Small intestine (tissue), 16 donors: ENCODE measurements around the gene DOCK9. TPM values are rescaled to one million over a fixed set of nuclear protein-coding genes. Genes with fewer than 3 reads are reported as not detected.

Source experiments
- DNase-seq, 2 donors: peaks; one replicate each; pipeline versions ENCODE4 v3.0.0 to v3.0.0-alpha.2; 2013
- FAIRE-seq: peaks from 2 replicates; lab custom pipeline; 2012; peaks lifted over from hg19 to GRCh38; lab: Jason Lieb, UNC
- H3K27ac ChIP-seq, 3 donors: one replicate each; pipeline ENCODE4 v1.5.1; 2013; ENCODE audit warnings: low read length in 2 of 3, mild to moderate bottlenecking in 2 of 3, control low read depth in 1 of 3, inconsistent platforms in 1 of 3, low read depth in 1 of 3, moderate library complexity in 1 of 3
- H3K27me3 ChIP-seq, 3 donors: one replicate each; pipeline ENCODE4 v1.6.1; 2013; ENCODE audit warnings: low read length in 3 of 3, inconsistent platforms in 1 of 3; ENCODE audit not compliant: control insufficient read depth in 3 of 3, insufficient read depth in 3 of 3
- H3K36me3 ChIP-seq, 3 donors: one replicate each; pipeline ENCODE4 v1.6.1; 2013; ENCODE audit warnings: low read length in 3 of 3, inconsistent platforms in 1 of 3, low read depth in 1 of 3, mild to moderate bottlenecking in 1 of 3, moderate library complexity in 1 of 3; ENCODE audit not compliant: control insufficient read depth in 3 of 3, insufficient read depth in 2 of 3
- H3K4me1 ChIP-seq, 3 donors: one replicate each; pipeline ENCODE4 v1.6.1; 2013; ENCODE audit warnings: low read length in 2 of 3, inconsistent platforms in 1 of 3, low read depth in 1 of 3, mild to moderate bottlenecking in 1 of 3, moderate library complexity in 1 of 3; ENCODE audit not compliant: control insufficient read depth in 3 of 3, insufficient read depth in 2 of 3
- H3K4me3 ChIP-seq, 3 donors: one replicate each; pipeline ENCODE4 v1.5.1; 2013; ENCODE audit warnings: low read length in 3 of 3, control low read depth in 1 of 3, inconsistent platforms in 1 of 3, low read depth in 1 of 3, mild to moderate bottlenecking in 1 of 3, moderate library complexity in 1 of 3
- H3K9me3 ChIP-seq, 2 donors: one replicate each; pipeline ENCODE4 v1.6.1; 2013; ENCODE audit warnings: low read depth in 1 of 2, low read length in 1 of 2; ENCODE audit not compliant: control insufficient read depth in 2 of 2, insufficient read depth in 1 of 2
- WGBS, 3 donors: extraction: QIAGEN DNeasy Blood & Tissue Kit; methylation state at CpG; one replicate each; pipeline ENCODE4 v1.1.7; 2013; 5-methylcytosine and 5-hydroxymethylcytosine counted together
- long read RNA-seq, 10 donors: transcript quantifications; one replicate each; lab custom pipeline, GENCODE V29; 2026
- polyA plus RNA-seq, 4 donors: library from polyadenylated mRNA; stranded (reverse) in 3 of 4; unstranded in 1 of 4; fragments of 200-250 nt in 3 of 4; fragments of 120-200 nt in 1 of 4; gene quantifications; one replicate each; pipeline versions ENCODE4 v1.2.1 to v1.2.3, GENCODE V29; 2013
- donor health status: healthy with polysubstance abuse.
- donor health status: control.
- donor health status: control.
- donor health status: Bipolar disorder and iron deficiency.
- donor health status: healthy.

DOCK9 gene, protein sequence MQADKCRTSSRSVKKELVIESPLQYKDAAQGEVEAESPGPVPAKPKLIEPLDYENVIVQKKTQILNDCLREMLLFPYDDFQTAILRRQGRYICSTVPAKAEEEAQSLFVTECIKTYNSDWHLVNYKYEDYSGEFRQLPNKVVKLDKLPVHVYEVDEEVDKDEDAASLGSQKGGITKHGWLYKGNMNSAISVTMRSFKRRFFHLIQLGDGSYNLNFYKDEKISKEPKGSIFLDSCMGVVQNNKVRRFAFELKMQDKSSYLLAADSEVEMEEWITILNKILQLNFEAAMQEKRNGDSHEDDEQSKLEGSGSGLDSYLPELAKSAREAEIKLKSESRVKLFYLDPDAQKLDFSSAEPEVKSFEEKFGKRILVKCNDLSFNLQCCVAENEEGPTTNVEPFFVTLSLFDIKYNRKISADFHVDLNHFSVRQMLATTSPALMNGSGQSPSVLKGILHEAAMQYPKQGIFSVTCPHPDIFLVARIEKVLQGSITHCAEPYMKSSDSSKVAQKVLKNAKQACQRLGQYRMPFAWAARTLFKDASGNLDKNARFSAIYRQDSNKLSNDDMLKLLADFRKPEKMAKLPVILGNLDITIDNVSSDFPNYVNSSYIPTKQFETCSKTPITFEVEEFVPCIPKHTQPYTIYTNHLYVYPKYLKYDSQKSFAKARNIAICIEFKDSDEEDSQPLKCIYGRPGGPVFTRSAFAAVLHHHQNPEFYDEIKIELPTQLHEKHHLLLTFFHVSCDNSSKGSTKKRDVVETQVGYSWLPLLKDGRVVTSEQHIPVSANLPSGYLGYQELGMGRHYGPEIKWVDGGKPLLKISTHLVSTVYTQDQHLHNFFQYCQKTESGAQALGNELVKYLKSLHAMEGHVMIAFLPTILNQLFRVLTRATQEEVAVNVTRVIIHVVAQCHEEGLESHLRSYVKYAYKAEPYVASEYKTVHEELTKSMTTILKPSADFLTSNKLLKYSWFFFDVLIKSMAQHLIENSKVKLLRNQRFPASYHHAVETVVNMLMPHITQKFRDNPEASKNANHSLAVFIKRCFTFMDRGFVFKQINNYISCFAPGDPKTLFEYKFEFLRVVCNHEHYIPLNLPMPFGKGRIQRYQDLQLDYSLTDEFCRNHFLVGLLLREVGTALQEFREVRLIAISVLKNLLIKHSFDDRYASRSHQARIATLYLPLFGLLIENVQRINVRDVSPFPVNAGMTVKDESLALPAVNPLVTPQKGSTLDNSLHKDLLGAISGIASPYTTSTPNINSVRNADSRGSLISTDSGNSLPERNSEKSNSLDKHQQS (N-terminal part only)
- polyA plus RNA-seq: 10 to 100 TPM; 18.6 to 84.3 (median 37.0) TPM
- long read RNA-seq, donor 1: 0 reads
- long read RNA-seq, donor 2: 0 reads
- long read RNA-seq, donor 3, partial matches to known transcripts: 0 of 1 reads
- long read RNA-seq, donor 3, other reads (novel, unspliced or antisense): 0 of 1 reads
- long read RNA-seq, donor 4: 0 reads
- long read RNA-seq, donor 5: 0 reads
- long read RNA-seq, donor 6, partial matches to known transcripts: 25 of 25 reads
- long read RNA-seq, donor 6, other reads (novel, unspliced or antisense): 0 of 25 reads
- long read RNA-seq, donor 7: 0 reads
- long read RNA-seq, donor 8: 0 reads
- long read RNA-seq, donor 9: 0 reads
- long read RNA-seq, donor 10: 0 reads

DNA sequence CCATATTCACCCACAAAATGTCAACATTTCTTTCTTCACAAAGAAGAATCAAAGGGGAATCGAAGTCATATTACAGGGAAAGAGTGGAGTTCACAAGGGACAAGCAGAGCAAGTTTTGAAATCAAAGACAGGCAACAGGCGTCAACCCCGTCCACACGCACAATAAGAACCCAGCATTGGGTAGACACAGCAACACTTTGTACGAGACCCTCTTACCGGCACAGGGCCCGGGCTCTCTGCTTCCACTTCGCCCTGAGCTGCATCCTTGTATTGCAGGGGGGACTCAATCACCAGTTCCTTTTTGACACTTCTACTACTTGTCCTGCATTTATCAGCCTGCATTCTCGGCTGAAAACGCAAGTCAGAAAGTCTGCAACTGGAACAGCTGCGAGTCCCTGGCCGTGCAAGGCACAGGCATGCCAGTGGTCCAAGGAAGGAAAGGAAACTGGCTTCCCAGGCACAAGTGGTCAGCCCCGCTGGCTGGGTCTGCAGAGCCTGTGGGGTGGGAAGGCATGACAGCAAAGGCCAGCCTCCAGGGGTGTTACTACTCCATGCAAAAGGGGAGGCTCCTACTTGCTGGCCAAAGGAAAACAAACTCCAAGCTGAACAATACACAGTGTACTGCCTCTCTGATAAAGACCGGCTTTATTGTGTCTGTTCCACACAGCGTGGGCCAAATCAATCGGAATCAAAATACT lies at the start of gene DOCK9:
Gene DOCK9 (minus strand): TSS at position 497 of the 698 bp plus-strand sequence. CDS start 155 bp downstream, at position 342.
- peak within 1 kb of the TSS in 2 of 3 donors; percentile 21 to 24 for H3K4me3 ChIP-seq
- no peaks in the 10 kb centered on the region for H3K36me3 ChIP-seq
- FAIRE-seq (no peak), DNase-seq (peak; percentile 37 to 55)
- no peaks in the 10 kb centered on the region for H3K27me3 ChIP-seq
- WGBS, 3 donors: 15 to 31% (median 29%) methylated on average over 16 of the region's 16 CpGs
- peaks cover 0 to 3% (median 0%) of the 10 kb centered on the region in 3 donors for H3K4me1 ChIP-seq
- H3K27ac ChIP-seq: peak within 1 kb of the TSS in 2 of 3 donors; percentile 12 to 36
- no peaks in the 10 kb centered on the region for H3K9me3 ChIP-seq

DNA sequence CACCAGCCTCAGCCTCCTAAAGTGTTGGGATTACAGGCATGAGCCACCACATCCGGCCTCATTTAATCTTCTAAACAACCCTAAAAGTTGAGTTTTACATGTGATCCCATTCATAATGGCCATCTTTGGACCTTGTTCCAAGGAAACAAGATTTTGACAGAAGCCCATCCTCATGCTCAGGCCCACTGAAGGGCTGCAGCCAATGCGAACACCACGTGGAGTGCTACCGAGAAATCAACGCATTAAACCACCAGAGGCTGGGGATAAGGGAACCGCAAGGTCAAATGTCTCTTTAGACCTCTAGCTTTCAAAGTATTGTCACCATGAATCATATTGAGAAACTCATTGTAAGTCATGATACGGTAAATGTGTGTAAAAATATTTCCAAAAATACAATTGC lies 49.4 kb upstream of the DOCK9 start:
- Histone ChIP-seq H3K4me3 (no peak overlapping the region), H3K4me1 (no peaks in the 10 kb centered on the region), H3K27me3 (no peaks in the 10 kb centered on the region), H3K36me3 (no peaks in the 10 kb centered on the region), H3K9me3 (peaks cover 0 to 5% of the 10 kb centered on the region in 2 donors), H3K27ac (no peak overlapping the region)
- FAIRE-seq: no peak
- DNase-seq: no peak
- 76 to 89% (median 89%) methylated on average over 7 of the region's 7 CpGs for WGBS, 3 donors

DNA sequence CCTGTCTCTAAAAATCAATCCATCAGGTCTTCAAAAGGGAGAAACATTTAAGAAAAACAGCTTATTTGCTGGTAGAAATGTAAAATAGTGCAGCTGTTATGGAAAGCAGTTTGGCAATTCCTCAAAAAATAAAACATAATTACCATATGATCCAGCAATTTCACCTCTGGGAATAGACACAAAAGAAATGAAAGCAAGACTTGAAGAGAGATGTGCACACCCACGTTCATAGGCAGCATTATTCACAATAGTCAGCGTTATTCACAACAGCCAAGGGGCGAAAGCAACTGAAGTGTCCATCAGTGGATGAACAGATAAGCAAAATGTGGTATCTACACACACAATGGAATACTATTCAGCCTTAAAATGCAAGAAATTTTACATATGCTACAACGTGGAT lies 45.1 kb upstream of the DOCK9 start:
- WGBS, 3 donors: 57 to 76% (median 57%) methylated on average over 4 of the region's 4 CpGs
- H3K27ac ChIP-seq: no peak overlapping the region
- H3K27me3 ChIP-seq: no peaks in the 10 kb centered on the region
- no peaks in the 10 kb centered on the region for H3K9me3 ChIP-seq
- DNase-seq (no peak), FAIRE-seq (no peak)
- no peaks in the 10 kb centered on the region for H3K4me1 ChIP-seq
- no peaks in the 10 kb centered on the region for H3K36me3 ChIP-seq
- H3K4me3 ChIP-seq: no peak overlapping the region

DNA sequence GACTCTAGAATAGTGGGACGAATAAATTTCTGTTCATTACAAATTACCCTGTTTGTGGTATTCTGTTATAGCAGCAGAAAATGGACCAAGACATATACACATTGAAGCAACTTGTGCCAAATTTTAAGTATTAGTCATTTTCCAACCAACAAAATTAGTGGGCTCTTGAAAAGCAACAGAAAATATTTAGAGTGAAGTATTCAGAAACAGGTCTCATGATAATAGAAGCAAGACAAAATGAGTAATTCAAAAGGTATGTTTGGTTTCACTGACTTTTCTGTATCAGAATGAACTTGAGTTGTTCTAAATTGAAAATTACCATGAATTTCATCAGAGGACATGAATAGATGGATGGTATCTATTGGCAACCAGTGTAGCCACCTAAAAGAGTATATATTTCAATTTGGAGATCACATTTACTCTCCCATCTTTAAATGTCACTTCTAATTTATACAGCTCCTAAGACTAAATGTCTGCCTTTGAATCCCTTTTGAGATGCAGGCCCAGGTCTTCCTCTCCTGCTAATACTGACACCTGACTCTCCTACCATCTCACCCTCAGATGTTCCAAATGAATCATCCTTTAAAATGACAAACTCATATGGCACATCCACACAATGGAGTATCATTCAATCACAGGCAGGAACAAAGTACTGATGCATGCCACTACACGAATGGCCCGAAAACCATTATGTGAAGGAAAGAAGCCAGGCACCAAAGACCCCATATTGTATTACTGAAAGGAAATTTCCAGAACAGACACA lies 40.7 kb upstream of the DOCK9 start:
- Histone ChIP-seq H3K27ac (no peak overlapping the region), H3K4me1 (peaks cover 0 to 2% (median 0%) of the 10 kb centered on the region in 3 donors), H3K27me3 (no peaks in the 10 kb centered on the region), H3K36me3 (no peaks in the 10 kb centered on the region), H3K9me3 (no peaks in the 10 kb centered on the region), H3K4me3 (no peak overlapping the region)
- FAIRE-seq (no peak), DNase-seq (no peak)
- 91 to 97% (median 96%) methylated on average over 3 of the region's 3 CpGs for WGBS, 3 donors

DNA sequence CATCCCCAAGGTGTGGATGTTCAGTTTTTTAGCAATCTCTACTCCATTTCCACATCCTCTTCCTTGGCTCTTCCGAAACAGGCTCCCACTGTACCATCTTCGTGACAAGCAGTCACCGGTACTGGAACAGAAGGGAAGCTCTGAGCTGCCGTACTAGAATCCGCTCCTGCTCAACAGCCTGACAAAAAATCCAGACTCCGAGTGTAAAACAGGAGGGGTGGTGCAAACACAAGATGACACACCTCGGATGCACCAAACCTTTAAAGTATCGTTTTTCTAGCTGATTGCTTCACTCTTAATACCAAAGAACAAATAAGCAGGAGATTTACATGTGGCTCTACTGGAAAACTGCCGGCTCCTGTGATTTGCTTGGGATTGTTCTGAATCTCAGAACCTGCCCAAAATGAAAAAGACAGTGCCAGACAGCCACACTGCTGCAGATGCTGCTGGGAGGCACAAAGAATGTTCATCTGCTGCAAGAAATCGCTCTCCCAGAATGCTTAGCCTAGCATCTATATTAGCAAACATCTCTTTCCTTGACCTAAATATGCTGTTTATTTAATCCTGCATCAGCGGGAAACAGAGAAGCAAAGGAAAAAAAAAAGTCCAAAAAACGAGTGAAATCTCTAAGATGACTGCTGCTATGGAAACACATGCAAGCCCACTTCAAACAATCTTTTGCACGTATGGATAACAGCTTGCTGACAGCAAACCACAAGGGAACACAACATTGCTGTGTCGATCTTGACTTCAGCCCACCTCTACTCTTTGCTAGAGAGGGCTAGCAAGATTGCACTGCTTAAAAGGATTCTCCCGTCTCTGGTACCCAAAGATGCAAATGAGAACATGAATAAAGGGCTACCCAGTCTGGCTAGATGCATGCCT lies 38.0 kb upstream of the DOCK9 start:
- Histone ChIP-seq H3K36me3 (no peaks in the 10 kb centered on the region), H3K27ac (no peak overlapping the region), H3K4me1 (peaks cover 0 to 2% (median 0%) of the 10 kb centered on the region in 3 donors), H3K9me3 (no peaks in the 10 kb centered on the region), H3K4me3 (no peak overlapping the region), H3K27me3 (no peaks in the 10 kb centered on the region)
- 63 to 80% (median 76%) methylated on average over 15 of the region's 15 CpGs for WGBS, 3 donors
- no peak for FAIRE-seq
- no peak for DNase-seq

DNA sequence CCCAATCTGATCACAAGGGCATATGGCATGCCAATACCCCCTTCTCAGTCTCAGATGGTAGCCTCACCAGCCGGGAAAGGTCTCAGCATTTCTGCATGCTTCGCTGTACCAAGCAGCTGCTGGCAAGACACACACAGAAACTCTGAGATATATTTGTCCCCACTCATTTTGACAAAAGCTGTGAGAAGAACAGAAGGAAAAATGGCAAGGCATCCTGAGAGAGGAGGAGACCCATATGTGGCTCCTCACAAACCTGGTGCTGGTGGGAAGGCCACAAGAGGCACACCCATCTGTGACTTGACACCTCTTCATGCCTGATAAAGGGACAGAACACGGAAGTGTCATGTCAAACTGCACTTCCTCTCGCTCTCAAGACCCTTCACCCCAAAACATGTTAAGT lies 36.7 kb upstream of the DOCK9 start:
- no peak overlapping the region for H3K27ac ChIP-seq
- H3K4me1 ChIP-seq: peaks cover 0 to 2% (median 0%) of the 10 kb centered on the region in 3 donors
- WGBS, 3 donors: 84 to 87% (median 85%) methylated on average over 4 of the region's 4 CpGs
- no peaks in the 10 kb centered on the region for H3K9me3 ChIP-seq
- H3K4me3 ChIP-seq: no peak overlapping the region
- no peak for DNase-seq
- H3K36me3 ChIP-seq: no peaks in the 10 kb centered on the region
- no peaks in the 10 kb centered on the region for H3K27me3 ChIP-seq
- FAIRE-seq: no peak
